Stomach (tissue), 4 donors: ENCODE measurements around the gene PTPA.

Experiments used
- EP300 ChIP-seq: sonication (generic); formaldehyde crosslinking; IDR thresholded peaks from one replicate; pipeline ENCODE4 v1.6.1; 2017; ENCODE audit warnings: antibody characterized with exemption
- TF ChIP-seq, protein P1 (sequence below), 7 experiments: fragments of 450-650 bp in 4 of 7; fragments of 200-600 bp in 3 of 7; sonication (generic) in 3 of 7; IDR thresholded peaks; one replicate each; pipeline ENCODE4 v1.5.1; 2016 to 2019; ENCODE audit warnings: antibody characterized with exemption in 7 of 7, control low read depth in 2 of 7, mild to moderate bottlenecking in 1 of 7

DNA sequence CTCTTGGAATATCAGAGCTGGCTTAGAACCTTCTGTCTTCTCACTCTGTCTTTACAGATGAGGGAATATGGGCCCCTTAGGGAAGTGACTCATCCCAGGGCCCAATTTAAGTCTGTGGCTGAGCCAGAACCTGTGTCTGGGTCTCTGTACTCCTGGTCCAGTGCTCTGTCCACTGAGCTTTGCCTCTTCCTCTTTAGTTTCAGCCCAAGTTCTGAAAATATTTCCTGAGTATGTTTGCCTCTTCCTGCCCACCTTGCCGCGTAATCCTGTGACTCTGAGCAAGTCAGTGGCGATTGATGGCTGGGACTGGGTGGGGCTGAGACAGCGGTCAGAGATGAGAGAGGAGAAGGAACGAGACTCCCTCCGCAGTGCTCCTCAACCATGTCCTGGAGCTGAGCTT lies 59.0 kb downstream of the PTPA start:
- TF ChIP-seq, protein P1, sequence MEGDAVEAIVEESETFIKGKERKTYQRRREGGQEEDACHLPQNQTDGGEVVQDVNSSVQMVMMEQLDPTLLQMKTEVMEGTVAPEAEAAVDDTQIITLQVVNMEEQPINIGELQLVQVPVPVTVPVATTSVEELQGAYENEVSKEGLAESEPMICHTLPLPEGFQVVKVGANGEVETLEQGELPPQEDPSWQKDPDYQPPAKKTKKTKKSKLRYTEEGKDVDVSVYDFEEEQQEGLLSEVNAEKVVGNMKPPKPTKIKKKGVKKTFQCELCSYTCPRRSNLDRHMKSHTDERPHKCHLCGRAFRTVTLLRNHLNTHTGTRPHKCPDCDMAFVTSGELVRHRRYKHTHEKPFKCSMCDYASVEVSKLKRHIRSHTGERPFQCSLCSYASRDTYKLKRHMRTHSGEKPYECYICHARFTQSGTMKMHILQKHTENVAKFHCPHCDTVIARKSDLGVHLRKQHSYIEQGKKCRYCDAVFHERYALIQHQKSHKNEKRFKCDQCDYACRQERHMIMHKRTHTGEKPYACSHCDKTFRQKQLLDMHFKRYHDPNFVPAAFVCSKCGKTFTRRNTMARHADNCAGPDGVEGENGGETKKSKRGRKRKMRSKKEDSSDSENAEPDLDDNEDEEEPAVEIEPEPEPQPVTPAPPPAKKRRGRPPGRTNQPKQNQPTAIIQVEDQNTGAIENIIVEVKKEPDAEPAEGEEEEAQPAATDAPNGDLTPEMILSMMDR (IDR thresholded peaks at IDR 0.05), result no peak
- TF ChIP-seq EP300, result no peak
